Activated CD8-positive, alpha-beta memory T cell treated with anti-CD3 and anti-CD28 coated beads, Interleukin-2, amount 50 U/mL, for 24 hours (primary cell): ENCODE data around the gene DNMT3A.
A peak's percentile ranks its signal among the peaks of the same experiment; 100 is the strongest.

ENCODE experiments used
- DNase-seq: peaks from one replicate; pipeline ENCODE4 v3.0.0-alpha.2; 2020; ENCODE audit errors: extremely low read depth

Gene DNMT3A

DNA sequence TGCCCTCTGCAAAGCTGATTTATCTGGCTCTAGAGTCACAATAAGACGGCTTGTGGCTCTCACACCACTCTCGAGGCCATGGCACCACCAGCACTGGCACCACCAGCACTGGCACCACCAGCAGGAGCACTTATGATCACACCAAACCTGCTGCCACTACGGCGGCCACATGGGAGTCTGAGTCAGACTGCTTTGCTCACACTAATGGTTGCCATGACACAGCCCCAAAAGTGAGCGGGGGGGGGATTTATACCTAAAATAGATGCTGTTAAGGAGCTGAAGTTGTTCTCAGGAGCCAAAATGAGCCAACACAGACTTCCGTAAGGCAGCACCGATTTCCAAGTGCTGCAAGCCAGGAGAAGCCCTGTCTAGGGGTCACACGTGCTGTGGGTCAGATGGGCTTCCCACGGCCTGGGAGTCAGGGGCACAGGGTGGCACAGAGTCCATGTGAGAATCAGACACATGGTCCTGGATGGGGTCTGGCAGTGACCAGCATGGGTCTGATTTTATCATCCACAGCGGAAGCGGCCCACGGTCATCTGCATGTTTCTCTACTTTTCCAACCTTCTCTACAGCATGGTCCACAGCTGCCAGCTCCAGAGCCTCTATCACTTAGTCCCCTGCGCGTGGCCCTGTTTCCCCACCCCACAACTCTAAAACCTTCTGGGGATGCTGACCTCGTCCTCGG lies 16.7 kb downstream of the DNMT3A start:
- no peak for DNase-seq

DNA sequence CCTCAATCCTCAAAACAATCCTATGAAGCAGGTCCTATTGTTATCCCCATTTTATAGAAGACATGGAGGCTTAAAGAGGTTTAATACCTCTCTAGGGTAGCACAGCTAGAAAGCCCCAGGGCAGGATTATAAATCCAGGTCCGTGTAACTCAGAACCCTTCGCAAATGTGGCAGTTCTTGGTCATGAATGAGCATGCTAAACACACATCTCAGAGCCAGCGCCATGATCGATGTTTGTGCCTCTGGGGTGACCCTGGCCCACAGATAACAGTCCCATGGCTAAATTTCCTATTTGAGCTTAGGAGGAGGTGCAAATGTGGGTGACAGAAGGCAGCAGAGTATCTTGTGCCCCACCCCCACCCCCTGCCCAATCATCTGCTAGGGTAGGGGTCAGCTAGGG lies 17.5 kb downstream of the DNMT3A start:
- no peak for DNase-seq

DNA sequence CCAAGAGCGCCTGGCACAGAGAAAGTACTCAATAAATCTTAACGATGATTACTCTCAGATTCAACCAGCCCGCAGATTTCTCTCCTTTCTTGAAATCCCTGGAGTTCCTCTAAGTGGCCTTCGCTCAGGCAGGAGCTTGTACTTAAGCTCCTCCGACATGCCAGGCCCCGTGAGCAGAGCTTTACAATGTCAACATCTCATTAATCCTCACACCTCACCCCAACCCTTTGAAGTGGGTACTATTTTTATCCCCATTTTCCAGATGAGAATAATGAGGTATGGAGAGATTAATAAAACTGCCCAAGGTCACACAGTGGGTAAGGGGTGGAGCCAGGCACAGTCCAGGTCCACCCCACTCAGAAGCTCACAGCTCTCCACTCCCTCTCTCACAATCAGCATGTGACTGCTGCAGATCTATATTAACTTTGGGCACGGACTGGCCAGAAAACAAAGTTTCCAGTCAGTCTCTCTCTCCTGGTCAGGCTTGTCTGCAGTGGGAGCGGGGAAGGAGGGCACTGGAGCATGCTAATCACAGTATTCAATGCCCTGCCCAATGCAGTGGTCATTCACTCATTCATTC lies 18.0 kb downstream of the DNMT3A start:
- no peak for DNase-seq

DNA sequence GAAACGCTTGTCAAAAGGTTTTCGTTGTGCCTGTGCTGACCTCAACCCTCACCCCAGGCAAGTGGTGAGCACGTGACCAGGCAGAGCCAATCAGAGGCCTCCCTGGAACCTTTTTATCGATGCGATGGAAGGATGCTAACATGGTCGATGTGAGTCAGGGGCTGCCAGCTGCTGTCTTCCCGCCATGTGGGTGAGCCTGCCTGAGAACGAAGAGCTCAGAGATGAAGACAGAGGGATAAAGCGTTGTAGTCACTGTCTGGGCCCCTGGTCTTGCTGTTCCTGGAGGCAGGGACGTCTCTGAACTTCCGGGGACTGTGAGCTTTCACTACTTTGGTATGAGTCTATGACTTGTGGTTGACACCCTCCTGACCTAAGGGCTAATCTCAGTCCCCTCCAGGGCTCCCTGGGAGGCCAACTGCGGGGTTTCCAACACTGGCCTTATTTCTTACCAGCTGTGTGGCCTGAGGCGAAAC lies 18.6 kb downstream of the DNMT3A start:
- no peak for DNase-seq

DNA sequence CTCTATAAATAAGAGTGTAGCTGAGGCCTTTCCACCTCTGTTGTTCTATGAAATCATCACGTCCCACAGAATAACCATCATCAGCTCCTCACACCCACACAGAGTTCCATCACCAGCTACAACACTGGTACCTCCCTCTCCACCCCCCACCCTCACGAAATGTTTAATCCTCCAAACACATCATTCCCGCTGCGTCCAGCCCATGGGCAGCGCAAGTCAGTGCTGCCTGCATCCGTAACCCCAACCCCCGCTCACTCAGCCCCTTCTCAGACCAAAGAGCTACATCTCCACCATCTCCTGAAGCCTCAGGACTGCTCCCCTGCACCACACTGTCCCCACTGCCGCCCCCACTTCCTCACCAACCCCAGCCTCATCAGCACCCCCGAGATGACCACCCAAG lies 19.4 kb downstream of the DNMT3A start:
- DNase-seq = no peak

DNA sequence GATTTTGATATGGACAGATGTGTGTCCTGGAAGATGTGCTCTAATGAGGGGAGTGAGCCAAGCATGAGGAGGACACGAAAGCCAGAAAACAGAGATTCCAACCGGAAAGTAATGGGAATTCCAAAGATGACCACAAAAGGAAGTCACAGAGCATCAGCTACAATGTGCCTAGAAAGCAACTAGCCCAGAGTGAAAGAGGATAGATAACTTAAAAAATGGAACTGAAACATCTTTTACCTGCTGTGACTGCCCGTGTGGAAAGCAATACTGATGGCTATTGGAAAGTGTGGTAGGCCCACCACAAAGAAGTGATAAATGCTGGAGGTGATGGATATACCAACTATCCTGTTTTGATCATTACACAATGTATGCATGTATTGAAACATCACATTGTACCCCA lies 21.6 kb downstream of the DNMT3A start:
- no peak for DNase-seq

DNA sequence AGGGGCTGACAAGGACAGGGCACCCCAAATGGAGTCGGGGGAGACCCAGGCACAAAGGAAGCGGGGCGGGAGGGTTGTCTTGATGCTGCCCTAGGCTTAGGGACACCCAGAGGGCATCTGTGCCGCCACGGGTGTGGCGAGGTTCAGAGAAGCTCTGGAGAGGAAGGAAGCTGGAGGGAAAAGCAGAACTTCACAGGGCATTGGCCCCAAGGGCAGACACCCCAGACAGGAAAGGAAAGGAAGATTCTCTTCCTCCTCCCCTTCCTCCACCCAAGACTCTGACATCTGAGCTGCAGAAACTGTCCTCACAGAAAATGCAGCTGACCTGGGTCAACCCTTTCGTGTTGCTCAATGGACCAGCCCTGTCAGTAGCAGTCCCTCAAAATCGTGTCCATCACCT lies 25.6 kb downstream of the DNMT3A start:
- DNase-seq = no peak

DNA sequence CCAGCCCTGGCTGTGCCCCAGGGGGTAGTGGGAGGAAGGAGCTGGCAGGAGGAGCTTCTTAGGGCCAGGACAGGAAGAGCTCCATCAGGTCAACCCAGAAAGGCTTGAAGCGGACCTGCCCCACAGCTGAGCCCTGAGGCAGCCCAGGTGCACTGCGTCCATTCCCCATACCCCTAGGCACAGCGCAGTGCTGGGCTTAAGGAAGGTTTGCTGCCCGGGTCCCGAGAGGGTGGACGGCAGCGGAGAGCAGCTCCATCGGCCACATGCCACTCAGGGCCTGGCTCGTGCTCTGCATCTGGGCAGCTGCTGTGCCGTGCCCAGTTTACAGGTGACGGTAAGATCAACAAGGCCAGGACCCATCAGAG lies 26.4 kb downstream of the DNMT3A start:
- no peak for DNase-seq

DNA sequence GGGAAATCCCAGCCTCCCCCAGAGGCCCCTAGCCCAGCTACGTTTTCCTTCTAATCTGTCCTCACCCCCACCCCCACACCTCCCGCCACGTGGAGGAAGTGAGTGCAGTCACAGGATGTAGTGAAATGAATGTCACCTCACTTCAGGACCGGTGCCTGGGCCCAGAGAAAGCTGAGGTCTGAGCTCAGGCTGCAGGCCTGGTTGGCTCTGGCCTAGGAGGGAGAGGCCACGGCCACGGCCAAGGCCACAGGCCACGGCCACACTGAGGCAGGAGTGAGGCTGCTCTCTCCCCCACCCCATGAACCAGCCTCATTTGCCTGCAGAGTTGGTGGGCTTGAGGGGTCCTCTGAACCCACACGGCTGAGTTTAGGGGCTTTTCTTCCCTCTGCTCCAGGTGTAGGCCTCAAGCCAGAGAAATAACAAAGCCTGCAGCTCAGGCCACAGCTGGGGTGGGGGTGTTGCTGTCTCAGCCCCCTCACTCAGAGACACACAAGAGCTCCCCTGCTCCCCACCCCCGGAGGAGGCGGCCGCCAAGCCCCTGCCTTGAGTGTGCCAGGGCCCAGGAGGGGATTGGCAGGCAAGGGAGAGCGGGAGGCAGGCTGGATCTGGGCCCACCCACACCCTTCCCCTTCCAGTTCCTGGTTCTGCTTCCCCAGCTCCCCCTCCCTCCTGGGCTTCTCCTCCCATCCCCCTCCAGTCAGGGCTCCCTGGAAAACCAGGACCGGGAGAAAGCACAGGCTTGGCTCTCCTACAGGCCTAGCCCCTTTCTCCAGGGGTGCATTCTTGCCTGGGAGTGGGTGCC lies 27.0 kb downstream of the DNMT3A start:
- DNase-seq = peak; percentile 87

DNA sequence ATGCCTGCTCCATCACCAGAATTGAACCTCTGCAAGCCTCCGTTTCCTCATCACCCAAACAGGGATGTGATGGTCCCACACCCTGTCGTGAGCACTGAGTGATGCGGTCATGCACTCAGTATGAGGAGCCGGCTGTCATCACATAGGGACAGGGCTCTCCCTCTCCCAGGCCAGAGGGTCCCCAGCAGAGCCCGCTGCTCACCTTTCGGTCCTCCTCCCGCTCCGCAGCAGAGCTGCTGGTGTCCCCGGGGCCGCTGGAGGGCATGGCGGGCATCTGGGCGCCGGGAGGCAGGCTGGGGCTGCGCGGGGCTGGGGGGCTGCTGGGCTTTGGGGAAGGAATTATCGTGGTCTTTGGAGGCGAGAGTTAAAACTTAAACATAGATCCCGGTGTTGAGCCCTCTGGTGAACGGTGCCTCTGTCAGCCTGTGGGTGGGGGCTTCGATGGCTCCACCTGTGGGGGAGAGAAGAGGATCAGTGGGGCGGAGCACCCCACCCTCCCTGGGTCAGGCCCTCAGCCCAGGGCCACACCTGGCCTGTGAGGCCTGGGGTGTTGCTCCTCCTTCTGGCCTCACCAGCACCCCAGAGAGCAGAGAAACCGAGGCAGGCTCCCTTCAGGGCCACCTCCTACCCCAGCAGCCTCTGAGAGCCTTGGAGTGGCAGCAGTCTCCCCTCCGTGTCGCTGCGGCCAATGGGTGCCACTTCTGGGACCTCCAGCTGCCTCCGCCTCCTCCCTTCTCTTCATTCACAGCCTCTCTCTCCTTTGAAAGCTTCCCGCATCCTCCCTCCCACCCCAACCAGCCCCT lies 27.8 kb downstream of the DNMT3A start:
- no peak for DNase-seq

DNA sequence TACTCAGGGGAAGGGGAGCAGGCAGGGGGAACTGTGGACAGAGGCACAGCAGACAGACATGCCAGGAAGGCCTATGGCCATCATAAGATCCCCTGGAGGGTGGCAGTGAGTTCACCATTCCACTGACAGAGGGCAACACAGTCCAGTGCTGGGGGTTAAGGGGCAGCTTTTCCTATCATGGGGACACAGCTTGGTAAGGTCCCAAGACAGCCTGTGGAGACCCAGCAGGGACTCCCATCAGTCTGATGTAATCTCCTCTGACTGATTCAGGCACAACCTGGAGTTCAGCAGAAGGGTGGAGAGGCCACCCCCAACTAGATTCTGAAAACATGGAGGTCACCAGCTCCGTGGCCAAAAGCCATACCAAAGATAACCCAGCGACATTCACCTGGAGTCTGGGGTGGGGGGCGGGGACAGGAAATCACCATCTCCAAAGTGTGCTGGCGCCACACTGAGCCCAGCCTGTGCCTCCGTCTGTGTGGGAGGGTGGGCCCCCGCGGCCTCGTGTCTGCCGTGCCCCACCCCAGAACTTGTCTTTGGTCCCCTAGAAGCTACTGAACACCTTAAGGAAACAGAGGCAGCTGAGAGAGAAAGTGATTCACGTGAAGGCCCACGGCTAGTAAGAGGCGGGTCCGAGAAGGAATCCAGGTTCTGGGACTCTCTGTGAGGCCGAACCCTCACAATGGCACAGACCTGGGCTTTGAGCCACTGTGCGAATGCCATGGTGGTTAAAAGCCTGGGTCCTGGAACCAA lies 28.6 kb downstream of the DNMT3A start:
- no peak for DNase-seq

DNA sequence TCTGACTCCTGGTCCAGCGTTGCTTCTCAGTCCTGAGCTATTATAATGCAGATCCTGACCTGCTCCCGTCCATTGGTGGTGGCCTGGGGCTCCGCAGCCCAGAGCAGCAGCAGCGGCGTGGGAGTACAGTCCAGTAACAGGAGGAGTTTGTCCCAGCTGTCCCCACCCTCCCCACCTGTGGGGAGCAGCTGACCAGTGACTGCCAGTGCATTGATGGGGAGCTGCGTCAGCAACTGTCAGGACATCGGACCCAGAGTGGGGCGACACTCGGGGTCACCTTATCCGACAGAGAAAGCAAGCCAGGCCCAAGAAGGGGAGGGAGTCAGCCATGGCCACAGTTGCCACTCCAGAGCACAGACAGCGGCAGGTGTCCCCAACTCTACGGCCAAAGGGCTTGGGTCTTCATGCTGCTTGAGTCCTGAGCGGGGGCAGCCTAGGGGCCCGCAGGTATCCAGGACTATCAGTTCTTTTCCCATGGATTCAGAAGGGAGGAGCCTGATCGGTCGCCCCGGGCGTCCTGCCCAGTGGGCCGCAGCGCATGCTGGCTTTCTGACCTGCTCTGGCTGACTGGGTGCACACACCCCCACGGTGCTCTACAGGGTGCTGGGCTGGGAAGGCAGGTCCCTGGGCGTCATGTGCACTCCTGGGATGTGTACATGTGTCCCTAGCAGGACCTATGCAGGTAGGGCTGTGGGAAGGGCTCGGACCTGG lies 29.7 kb downstream of the DNMT3A start:
- no peak for DNase-seq

DNA sequence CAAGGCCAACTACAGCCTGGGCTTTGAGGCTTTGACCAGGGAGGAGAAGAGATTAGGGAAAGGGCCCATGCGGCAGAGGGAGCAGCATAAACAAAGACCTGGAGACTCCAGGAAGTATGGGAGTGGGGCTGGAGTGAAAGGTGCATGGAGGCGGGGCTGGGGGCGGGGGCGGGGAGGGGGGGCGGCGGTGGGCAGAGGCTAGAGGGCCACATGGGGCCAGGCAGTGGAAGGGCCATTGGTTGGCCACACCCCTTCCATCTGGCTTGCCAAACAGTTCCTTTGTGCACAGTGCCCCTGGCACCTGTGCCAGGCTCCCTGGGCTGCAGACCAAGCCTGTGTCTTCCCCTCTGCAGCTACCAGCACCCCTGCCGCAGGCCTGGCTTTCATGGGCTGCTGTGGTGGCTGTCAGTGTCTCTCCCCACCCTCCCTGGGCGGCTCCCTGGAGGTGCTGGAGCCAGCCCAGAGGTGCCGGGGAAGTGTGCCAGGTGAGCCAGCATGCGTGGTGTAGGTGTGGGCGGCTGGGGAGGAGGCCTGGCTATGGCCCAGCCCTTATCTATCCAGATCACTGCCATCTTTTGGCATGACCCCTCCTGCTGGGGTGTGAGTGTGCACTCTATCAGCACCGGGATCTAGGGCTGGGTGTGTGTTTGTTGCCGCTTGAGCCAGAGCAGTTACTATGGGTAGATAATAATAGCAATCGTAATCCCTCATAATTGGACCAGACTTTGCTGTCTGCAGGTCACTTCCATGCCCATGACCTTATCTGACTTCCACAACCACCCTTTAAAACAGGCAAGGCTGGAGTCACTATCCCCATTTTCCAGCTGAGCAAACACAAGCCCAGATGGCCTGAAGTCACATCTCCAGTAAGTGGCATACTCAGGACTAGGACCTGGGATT lies 30.5 kb downstream of the DNMT3A start:
- DNase-seq = no peak

DNA sequence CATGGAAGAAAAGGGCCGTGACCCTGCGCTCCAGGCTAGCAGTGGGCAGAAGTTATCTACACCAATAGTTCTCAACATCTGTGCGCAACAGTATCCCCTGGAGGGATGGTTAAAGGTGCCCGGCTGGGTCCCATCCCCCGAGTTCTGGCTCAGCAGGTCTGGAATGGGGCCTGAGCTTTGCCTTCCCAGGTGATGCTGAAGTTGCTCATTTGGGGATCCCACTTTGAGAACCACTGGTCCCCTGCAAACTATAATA lies 31.1 kb downstream of the DNMT3A start:
- no peak for DNase-seq

DNA sequence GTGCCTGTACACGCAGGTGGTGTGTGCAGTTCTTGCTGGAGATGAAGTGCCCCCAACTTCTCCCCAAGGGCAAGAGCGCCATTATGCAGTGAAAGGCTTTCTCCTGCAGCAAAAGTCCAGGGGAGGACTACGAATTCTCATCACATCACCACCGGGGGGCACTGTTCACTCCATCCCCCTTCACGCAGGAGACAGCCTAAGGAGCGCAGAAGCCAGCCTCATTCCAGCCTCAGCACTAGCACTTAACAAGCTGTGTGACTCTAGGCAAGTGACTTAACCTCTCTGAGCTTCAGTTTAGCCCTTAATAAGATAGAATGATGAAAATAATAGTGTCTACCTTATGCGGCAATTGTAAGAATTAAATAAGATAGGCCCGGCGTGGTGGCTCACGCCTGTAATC lies 32.3 kb downstream of the DNMT3A start:
- no peak for DNase-seq

DNA sequence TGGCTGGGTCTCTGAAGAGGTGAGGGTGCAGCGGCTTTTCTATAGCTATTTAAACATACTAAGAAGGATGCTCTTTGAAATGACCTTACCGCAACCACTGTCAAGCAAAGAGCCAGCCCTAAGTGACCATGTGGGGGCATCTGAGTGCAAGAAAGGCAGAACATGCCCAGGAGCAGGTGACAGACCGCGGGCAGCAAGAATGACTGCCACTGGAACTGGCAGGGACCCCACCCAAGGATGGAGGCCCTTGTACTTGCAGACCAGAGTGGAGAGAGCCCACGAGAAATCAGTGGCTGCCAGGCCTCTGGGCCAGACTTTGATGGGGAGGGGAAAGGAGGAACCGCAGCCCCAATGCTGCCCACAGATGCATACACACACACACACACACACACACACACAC lies 33.1 kb downstream of the DNMT3A start:
- DNase-seq = no peak

DNA sequence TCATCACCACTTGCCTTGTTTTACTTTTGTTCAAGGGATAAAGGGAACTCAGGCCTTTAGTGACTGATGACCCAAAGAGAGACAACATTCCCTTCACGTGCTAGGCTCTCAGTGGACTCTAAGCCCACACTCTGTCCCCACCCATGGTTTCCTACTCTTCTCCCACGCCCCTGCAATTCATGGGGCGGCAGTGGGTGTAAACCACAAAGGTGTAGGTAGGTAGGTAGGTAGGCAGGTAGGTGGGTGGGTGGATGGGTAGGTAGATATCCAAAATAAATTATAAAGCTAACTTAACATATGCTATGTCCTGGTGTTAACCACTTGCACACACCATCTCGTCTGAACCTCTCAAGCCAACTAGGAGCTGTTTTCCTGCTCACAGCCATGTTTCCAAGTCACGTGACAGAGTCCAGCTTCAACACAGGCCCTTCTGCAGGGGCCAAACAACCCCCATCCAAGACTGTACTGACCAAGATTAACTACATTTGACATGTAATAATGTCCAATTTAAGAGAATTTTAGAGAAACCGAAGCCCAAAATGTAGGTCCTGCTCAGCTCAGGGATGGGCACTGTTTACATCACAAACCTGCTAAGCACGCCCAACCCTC lies 33.7 kb downstream of the DNMT3A start:
- no peak for DNase-seq

DNA sequence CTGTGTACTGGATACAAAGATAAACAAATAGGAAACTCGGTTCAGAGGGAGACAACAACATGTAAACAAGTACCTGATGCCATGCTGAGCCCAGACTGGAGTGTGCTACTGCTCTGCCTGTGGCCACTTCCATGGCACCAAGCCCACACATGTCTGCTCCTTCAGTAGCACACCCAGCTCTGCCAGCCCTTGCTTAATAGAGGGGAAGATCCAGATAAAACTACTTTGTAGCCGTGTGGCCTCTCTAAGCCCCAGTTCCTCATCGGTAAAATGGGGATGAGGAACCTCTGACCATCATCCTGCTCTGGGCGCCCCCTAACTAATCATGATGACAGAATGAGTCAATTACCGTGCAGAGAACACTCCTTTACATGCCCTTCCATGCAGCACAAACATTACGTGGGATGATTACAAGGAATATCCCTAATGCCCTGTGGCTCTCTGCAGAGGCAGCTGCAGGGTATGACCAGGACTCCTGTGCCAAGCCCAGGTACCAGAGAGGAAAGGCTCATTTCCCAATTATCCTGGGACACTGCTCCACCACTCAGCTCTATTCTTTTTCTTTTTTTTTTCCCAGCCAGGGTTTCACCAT lies 34.9 kb downstream of the DNMT3A start:
- DNase-seq = no peak

DNA sequence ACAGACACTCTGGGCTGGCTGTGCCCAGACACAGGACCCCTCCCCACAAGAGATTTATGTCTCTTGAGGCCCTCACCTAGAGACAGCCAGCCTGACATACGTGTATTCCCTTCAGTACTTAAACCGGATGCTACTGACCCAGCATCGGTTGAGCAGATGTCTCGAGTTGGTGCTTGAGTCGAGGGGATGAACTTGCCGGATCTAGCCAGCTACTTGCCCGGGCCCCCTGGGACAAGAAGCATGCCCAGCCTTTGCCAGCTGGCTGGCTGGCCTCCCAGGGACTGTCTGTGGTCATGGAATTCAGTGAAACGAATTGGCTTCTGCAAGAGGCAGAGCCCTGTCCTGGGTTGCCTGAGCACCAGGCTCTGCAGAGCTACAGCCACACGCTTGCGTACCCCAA lies 36.0 kb downstream of the DNMT3A start:
- no peak for DNase-seq
